HG03460 (cell line): ENCODE measurements around the gene BMPR1B.

Source experiments
- ATAC-seq: cut with Tn5 transposase; IDR thresholded peaks from one replicate; pipeline ENCODE4 v1.9.1; 2021; ENCODE audit not compliant: unreplicated experiment

The BMPR1B gene

GRCh38 chr4:94947681-94948108, 189.9 kb downstream of the BMPR1B start:
- no peak for ATAC-seq

- no peak for ATAC-seq
These were observed 196.5 kb downstream of the BMPR1B start for GRCh38 chr4:94954251-94954650.

GRCh38 chr4:94957030-94957429, 199.3 kb downstream of the BMPR1B start:
- ATAC-seq = no peak

GRCh38 chr4:94959307-94959706, 201.6 kb downstream of the BMPR1B start:
- no peak for ATAC-seq

GRCh38 chr4:94960708-94961107, 203.0 kb downstream of the BMPR1B start:
- no peak for ATAC-seq

GRCh38 chr4:94961420-94961819, 203.7 kb downstream of the BMPR1B start:
- no peak for ATAC-seq

- ATAC-seq = no peak
These were observed 204.7 kb downstream of the BMPR1B start for GRCh38 chr4:94962484-94962883.

GRCh38 chr4:94965852-94966251, 208.1 kb downstream of the BMPR1B start:
- ATAC-seq = no peak

GRCh38 chr4:94968493-94968892, 210.7 kb downstream of the BMPR1B start:
- ATAC-seq = no peak

- ATAC-seq = no peak
These were observed 212.9 kb downstream of the BMPR1B start for GRCh38 chr4:94970650-94971049.

- ATAC-seq = no peak
These were observed 217.0 kb downstream of the BMPR1B start for GRCh38 chr4:94974773-94975172.

- no peak for ATAC-seq
These were observed 218.7 kb downstream of the BMPR1B start for GRCh38 chr4:94976371-94977011.

GRCh38 chr4:94978904-94979303, 221.1 kb downstream of the BMPR1B start:
- ATAC-seq = no peak

GRCh38 chr4:94979621-94980020, 221.9 kb downstream of the BMPR1B start:
- ATAC-seq = no peak

- ATAC-seq = peak; percentile 45
These were observed 238.1 kb downstream of the BMPR1B start for GRCh38 chr4:94995684-94996394.

- ATAC-seq = no peak
These were observed 242.4 kb downstream of the BMPR1B start for GRCh38 chr4:95000076-95000648.

GRCh38 chr4:95004912-95005311, 247.2 kb downstream of the BMPR1B start:
- ATAC-seq = no peak

GRCh38 chr4:95007998-95008397, 250.2 kb downstream of the BMPR1B start:
- no peak for ATAC-seq

GRCh38 chr4:95013236-95013635, 255.5 kb downstream of the BMPR1B start:
- no peak for ATAC-seq

- ATAC-seq = no peak
These were observed 256.3 kb downstream of the BMPR1B start for GRCh38 chr4:95014068-95014467.

- no peak for ATAC-seq
These were observed 259.7 kb downstream of the BMPR1B start for GRCh38 chr4:95017305-95018064.

GRCh38 chr4:95018785-95019184, 261.0 kb downstream of the BMPR1B start:
- no peak for ATAC-seq
